Cardiac fibroblast (primary cell): Measurements from ENCODE around the gene TCF4.

ENCODE experiments used
- DNase-seq, 2 donors: peaks; one replicate each; pipeline versions ENCODE4 v3.0.0 to v3.0.0-alpha.2; 2010; ENCODE audit warnings: low read depth in 2 of 2
- H3K4me3 ChIP-seq, 2 donors: replicated peaks in 1 of 2; 1 replicate in 1 of 2; 2 replicates in 1 of 2; pipeline ENCODE4 v1.5.1; 2011; ENCODE audit warnings: low read depth in 2 of 2, low read length in 2 of 2, mild to moderate bottlenecking in 2 of 2, moderate library complexity in 1 of 2
- TF ChIP-seq, protein P1 (sequence below): IDR thresholded peaks from one replicate; pipeline ENCODE4 v1.5.1; 2011; ENCODE audit warnings: low read depth, mild to moderate bottlenecking, low read length, inconsistent platforms

Gene TCF4

DNA sequence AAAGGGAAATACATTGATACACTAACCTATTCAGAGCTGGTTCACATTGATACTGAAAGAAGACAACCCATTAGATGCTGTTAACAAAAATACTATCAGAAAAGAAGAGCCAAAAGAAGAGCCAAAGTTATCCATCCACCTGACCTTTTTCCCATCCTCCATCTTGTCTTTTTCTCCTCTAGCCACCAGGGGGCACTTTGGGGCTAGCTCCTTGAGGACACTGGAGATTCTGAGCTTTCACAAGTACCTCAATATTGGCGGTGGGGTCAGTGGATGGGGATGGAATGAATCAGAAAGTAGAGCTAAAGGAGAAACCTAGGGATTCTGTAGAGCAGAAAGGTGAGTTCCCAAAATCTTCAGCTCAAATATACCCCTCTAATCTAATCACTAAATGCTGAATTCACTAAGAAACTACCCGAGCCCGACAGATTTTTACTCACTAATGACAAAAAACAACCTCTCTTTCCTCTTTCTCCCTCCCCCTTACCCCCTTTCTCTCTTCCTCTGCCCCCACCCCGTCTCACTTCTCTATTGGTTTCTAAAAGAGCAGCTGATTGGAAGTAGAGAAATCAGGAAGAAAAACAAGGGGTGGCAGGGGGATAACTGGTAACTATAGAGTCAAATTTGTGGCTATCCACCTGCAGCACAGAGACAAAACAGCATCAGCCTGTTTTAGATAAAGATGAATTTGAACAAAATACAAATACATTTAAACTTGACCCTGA lies 203.3 kb downstream of the TCF4 start:
- TF ChIP-seq, protein P1, sequence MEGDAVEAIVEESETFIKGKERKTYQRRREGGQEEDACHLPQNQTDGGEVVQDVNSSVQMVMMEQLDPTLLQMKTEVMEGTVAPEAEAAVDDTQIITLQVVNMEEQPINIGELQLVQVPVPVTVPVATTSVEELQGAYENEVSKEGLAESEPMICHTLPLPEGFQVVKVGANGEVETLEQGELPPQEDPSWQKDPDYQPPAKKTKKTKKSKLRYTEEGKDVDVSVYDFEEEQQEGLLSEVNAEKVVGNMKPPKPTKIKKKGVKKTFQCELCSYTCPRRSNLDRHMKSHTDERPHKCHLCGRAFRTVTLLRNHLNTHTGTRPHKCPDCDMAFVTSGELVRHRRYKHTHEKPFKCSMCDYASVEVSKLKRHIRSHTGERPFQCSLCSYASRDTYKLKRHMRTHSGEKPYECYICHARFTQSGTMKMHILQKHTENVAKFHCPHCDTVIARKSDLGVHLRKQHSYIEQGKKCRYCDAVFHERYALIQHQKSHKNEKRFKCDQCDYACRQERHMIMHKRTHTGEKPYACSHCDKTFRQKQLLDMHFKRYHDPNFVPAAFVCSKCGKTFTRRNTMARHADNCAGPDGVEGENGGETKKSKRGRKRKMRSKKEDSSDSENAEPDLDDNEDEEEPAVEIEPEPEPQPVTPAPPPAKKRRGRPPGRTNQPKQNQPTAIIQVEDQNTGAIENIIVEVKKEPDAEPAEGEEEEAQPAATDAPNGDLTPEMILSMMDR: peak; percentile 84
- peak; percentile 66 to 77 for DNase-seq
- H3K4me3 ChIP-seq: no peak overlapping the region

DNA sequence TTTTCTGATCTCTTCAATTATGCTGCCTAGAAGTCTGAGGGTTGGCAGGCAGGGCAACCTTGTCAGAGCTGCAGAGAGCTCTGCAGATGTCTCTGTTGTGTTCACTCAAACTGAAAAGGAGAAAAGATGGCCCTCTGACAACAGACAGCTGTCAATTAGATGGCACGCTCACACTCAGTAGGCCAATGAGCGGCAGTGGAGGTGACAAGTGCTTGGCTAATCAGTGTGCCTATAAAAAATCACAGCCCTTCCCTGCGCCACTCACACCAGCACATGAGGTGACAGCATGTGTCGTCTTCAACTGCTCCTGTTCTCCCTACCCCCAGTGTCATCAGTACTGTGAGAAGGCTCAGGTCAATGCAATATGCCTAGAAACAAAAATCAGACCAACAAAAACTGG lies 203.9 kb downstream of the TCF4 start:
- no peak for DNase-seq
- TF ChIP-seq, protein P1: no peak

DNA sequence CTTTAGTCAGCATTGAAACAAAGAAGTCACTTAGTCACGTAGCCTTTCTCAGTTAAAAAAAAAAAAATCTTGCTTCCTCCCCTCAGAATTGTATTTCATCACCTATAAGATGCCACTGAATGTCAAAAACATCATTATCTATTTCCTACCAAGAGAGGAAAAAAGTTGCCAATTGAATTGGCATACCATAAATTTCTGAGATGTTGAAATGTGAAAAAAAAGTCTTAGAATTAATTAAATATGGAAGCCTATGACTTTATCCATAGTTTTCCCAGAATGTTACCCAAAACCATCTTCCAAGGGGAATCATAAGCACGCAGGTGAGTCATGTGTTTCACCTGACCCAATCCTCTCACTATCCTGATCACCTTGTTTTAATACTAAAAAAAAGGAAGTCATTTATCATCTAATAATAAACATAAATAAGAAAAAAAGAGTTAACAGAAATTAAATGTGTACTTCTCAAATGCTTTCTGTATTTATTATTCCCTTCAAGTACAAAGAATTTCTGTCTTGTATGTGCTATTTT lies 205.7 kb downstream of the TCF4 start:
- H3K4me3 ChIP-seq: no peak overlapping the region
- DNase-seq: peak in 1 of 2 donors; percentile 18
- TF ChIP-seq, protein P1: no peak

More for the DNA sequence above, 203.9 kb downstream of the TCF4 start:
- H3K4me3 ChIP-seq: no peak overlapping the region

DNA sequence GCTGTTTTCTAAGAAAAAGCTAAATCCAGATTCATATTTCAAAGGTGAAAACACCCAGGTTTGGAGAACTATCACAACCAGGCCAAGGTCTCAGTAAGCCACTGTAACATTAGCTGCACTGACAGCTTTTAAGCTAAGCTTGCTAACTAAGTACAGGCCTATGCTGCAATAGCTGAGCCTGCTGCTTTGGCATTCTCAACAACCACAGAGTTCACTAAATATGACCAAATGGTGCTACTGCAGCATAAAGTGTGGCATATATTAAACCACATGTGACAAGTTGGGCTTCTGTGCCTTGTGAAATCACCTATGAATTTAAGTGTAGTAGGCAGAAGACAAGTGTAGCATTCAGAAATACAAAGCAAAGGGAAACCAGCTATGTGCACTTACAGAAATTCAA lies 206.7 kb downstream of the TCF4 start:
- TF ChIP-seq, protein P1: no peak
- no peak overlapping the region for H3K4me3 ChIP-seq
- peak; percentile 51 to 68 for DNase-seq

DNA sequence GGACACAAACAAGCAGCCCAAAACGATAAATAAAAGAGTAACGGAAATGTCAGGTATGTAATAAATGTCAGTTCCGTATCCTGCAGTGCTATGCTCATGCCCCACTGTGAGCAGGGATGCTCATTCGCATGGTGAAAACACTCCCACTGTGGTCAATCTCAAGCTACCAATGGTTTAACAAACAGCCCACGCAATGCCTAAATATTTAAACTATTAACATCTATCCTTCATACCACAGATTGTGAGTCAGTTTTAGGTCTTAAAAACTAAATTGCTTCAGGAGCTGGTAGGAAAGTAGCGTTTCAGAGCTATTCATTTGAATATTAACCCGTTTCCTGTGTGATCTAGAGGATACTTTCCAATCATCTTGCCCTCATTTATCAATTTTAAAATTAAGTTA lies 207.4 kb downstream of the TCF4 start:
- no peak for DNase-seq
- H3K4me3 ChIP-seq: no peak overlapping the region
- TF ChIP-seq, protein P1: no peak

DNA sequence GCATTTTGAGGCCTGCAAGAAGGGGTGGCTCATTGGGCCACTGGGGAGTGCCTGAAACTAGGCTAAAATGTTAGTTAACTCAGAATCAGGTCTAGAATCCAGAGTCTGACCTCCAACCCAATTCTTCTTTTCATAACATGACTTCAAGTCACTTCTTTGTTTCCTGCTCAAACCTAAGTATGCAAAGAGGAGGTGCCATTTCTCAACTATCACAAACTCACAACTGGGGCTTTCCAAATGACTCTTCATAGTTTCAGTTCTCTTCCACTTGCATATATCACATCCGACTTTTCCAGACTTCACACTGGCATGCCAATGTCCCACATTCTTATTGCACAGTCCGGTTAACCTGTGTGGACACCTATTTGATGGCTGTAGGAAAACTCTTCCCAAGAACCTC lies 211.6 kb downstream of the TCF4 start:
- TF ChIP-seq, protein P1: no peak
- no peak overlapping the region for H3K4me3 ChIP-seq
- no peak for DNase-seq
